SK-N-SH treated with all-trans-retinoic acid at 6 μM for 48 hours (cell line): ENCODE results near the gene ABI3BP.

Experiments used
- ATAC-seq: fragments of 200-7000 bp; cut with Tn5 transposase; 3 replicates; pipeline ENCODE4 v1.9.1; 2020; ENCODE audit warnings: mild to moderate bottlenecking, moderate library complexity
- ARNTL ChIP-seq: fragments of 450-650 bp; formaldehyde crosslinking; IDR thresholded peaks from 2 replicates; pipeline ENCODE4 v1.5.0; 2020; ENCODE audit warnings: low read depth, mild to moderate bottlenecking, moderate library complexity, borderline replicate concordance
- BACH2 ChIP-seq: fragments of 250-450 bp; sonication (Bioruptor Pico); IDR thresholded peaks from 2 replicates; pipeline ENCODE4 v1.9.0; 2021; ENCODE audit warnings: mild to moderate bottlenecking, borderline replicate concordance
- CREB5 ChIP-seq: fragments of 250-450 bp; sonication (Bioruptor Pico); IDR thresholded peaks from 2 replicates; pipeline ENCODE4 v1.5.1; 2020; ENCODE audit warnings: low read depth, mild to moderate bottlenecking, moderate library complexity
- CSDC2 ChIP-seq: fragments of 250-450 bp; sonication (Bioruptor Pico); IDR thresholded peaks from 2 replicates; pipeline ENCODE4 v1.5.0; 2020; ENCODE audit warnings: mild to moderate bottlenecking, moderate library complexity
- CSRNP3 ChIP-seq: fragments of 250-450 bp; sonication (Bioruptor Pico); IDR thresholded peaks from 2 replicates; pipeline ENCODE4 v1.5.1; 2021; ENCODE audit warnings: mild to moderate bottlenecking, moderate library complexity
- GLIS3 ChIP-seq: fragments of 250-450 bp; sonication (Bioruptor Pico); IDR thresholded peaks from 2 replicates; pipeline ENCODE4 v1.5.0; 2020; ENCODE audit warnings: mild to moderate bottlenecking, moderate library complexity
- ISL1 ChIP-seq: fragments of 250-450 bp; sonication (Bioruptor Pico); IDR thresholded peaks from 2 replicates; pipeline ENCODE4 v2.1.2; 2022; ENCODE audit warnings: mild to moderate bottlenecking, moderate library complexity
- OSR1 ChIP-seq: fragments of 250-450 bp; sonication (Bioruptor Pico); IDR thresholded peaks from 2 replicates; pipeline ENCODE4 v1.8.0; 2022; ENCODE audit warnings: moderate library complexity, mild to moderate bottlenecking, inconsistent platforms
- PATZ1 ChIP-seq: fragments of 250-450 bp; sonication (Bioruptor Pico); IDR thresholded peaks from 2 replicates; pipeline ENCODE4 v1.8.0; 2020; ENCODE audit warnings: mild to moderate bottlenecking, moderate library complexity, borderline replicate concordance
- POU6F1 ChIP-seq: fragments of 250-450 bp; sonication (Bioruptor Pico); IDR thresholded peaks from 2 replicates; pipeline ENCODE4 v1.8.0; 2021; ENCODE audit warnings: low read depth, mild to moderate bottlenecking, moderate library complexity, borderline replicate concordance
- PPARA ChIP-seq: fragments of 250-450 bp; sonication (Bioruptor Pico); IDR thresholded peaks from 2 replicates; pipeline ENCODE4 v1.5.0; 2020; ENCODE audit warnings: mild to moderate bottlenecking, borderline replicate concordance
- RARB ChIP-seq: fragments of 250-450 bp; sonication (Bioruptor Pico); IDR thresholded peaks from 2 replicates; pipeline ENCODE4 v1.8.0; 2021; ENCODE audit warnings: mild to moderate bottlenecking, moderate library complexity
- SNAI2 ChIP-seq: fragments of 250-450 bp; sonication (Bioruptor Pico); IDR thresholded peaks from 2 replicates; pipeline ENCODE4 v1.5.0; 2020; ENCODE audit warnings: mild to moderate bottlenecking, moderate library complexity
- TCF4 ChIP-seq: fragments of 250-450 bp; sonication (Bioruptor Pico); IDR thresholded peaks from 2 replicates; pipeline ENCODE4 v1.8.0; 2021; ENCODE audit warnings: mild to moderate bottlenecking, moderate library complexity, borderline replicate concordance
- TOX ChIP-seq: fragments of 250-450 bp; sonication (Bioruptor Pico); IDR thresholded peaks from 2 replicates; pipeline ENCODE4 v1.8.0; 2021; ENCODE audit warnings: mild to moderate bottlenecking, moderate library complexity, borderline replicate concordance
- TSHZ2 ChIP-seq: fragments of 250-450 bp; sonication (Bioruptor Pico); IDR thresholded peaks from 2 replicates; pipeline ENCODE4 v1.5.0; 2020; ENCODE audit warnings: mild to moderate bottlenecking, moderate library complexity
- ZC3H10 ChIP-seq: fragments of 250-450 bp; sonication (Bioruptor Pico); IDR thresholded peaks from 2 replicates; pipeline ENCODE4 v1.5.1; 2021; ENCODE audit warnings: mild to moderate bottlenecking, moderate library complexity
- ZFP3 ChIP-seq: fragments of 250-450 bp; sonication (Bioruptor Pico); IDR thresholded peaks from 2 replicates; pipeline ENCODE4 v1.5.0; 2020; ENCODE audit warnings: mild to moderate bottlenecking, moderate library complexity
- ZFP30 ChIP-seq: fragments of 450-650 bp; formaldehyde crosslinking; IDR thresholded peaks from 2 replicates; pipeline ENCODE4 v1.5.0; 2022; ENCODE audit warnings: mild to moderate bottlenecking, moderate library complexity
- ZNF565 ChIP-seq: fragments of 450-650 bp; formaldehyde crosslinking; conservative IDR thresholded peaks from 2 replicates; pipeline ENCODE4 v1.5.0; 2020; ENCODE audit warnings: low read depth, mild to moderate bottlenecking, moderate library complexity
- ZNF70 ChIP-seq: fragments of 450-650 bp; formaldehyde crosslinking; IDR thresholded peaks from 2 replicates; pipeline ENCODE4 v1.5.0; 2020; ENCODE audit warnings: mild to moderate bottlenecking, moderate library complexity
- ZNF8 ChIP-seq: fragments of 450-650 bp; formaldehyde crosslinking; IDR thresholded peaks from 2 replicates; pipeline ENCODE4 v1.5.0; 2020; ENCODE audit warnings: mild to moderate bottlenecking, moderate library complexity

ABI3BP gene

GRCh38 chr3:100911956-100912355 is 81.3 kb downstream of the ABI3BP start:
- TF ChIP-seq ZFP3 (CRISPR knock-in tag), result no peak
- no peak for TF ChIP-seq GLIS3 (CRISPR knock-in tag)
- TF ChIP-seq ZC3H10 (CRISPR knock-in tag), result no peak
- no peak for TF ChIP-seq TSHZ2 (CRISPR knock-in tag)
- TF ChIP-seq ZNF8 (CRISPR knock-in tag), result no peak
- TF ChIP-seq ZNF565, result no peak
- no peak for TF ChIP-seq CREB5
- TF ChIP-seq POU6F1 (CRISPR knock-in tag), result no peak
- TF ChIP-seq SNAI2 (CRISPR knock-in tag), result no peak
- TF ChIP-seq BACH2, result no peak
- TF ChIP-seq ARNTL, result no peak
- TF ChIP-seq ISL1 (CRISPR knock-in tag), result no peak
- TF ChIP-seq OSR1, result no peak
- no peak for TF ChIP-seq PATZ1
- no peak for TF ChIP-seq PPARA (CRISPR knock-in tag)
- TF ChIP-seq CSDC2 (CRISPR knock-in tag), result no peak
- no peak for ATAC-seq

GRCh38 chr3:100910986-100911385 is 82.2 kb downstream of the ABI3BP start:
- no peak for TF ChIP-seq ISL1 (CRISPR knock-in tag)
- TF ChIP-seq GLIS3 (CRISPR knock-in tag), result no peak
- TF ChIP-seq ZNF70 (CRISPR knock-in tag), result no peak
- TF ChIP-seq OSR1, result no peak
- TF ChIP-seq TOX (CRISPR knock-in tag), result no peak
- TF ChIP-seq CSDC2 (CRISPR knock-in tag), result no peak
- no peak for TF ChIP-seq BACH2
- no peak for TF ChIP-seq PPARA (CRISPR knock-in tag)
- no peak for TF ChIP-seq TCF4 (CRISPR knock-in tag)
- no peak for TF ChIP-seq ZC3H10 (CRISPR knock-in tag)
- TF ChIP-seq CREB5, result no peak
- TF ChIP-seq RARB (CRISPR knock-in tag), result no peak
- no peak for TF ChIP-seq ZFP30 (CRISPR knock-in tag)
- TF ChIP-seq SNAI2 (CRISPR knock-in tag), result no peak
- no peak for TF ChIP-seq POU6F1 (CRISPR knock-in tag)
- no peak for TF ChIP-seq CSRNP3 (CRISPR knock-in tag)
- no peak for TF ChIP-seq ZNF8 (CRISPR knock-in tag)
- no peak for ATAC-seq
